Activated gamma-delta T cell (primary cell): ENCODE results near the gene OLFM3.

Experiments used
- DNase-seq: peaks from one replicate; lab custom pipeline; 2025; lab: John Stamatoyannopoulos, UW
- total RNA-seq, 2 donors: gene quantifications; one replicate each; lab custom pipeline; 2026; lab: John Stamatoyannopoulos, UW

OLFM3 gene
- 0.05 to 0.31 reads per million in 2 donors for total RNA-seq

GRCh38 chr1:101996825-101997465 is at the start of gene OLFM3:
TSS of gene OLFM3 (minus strand) at chr1:101996926.
- DNase-seq = no peak

GRCh38 chr1:102045752-102046151 is 49.0 kb upstream of the OLFM3 start:
- DNase-seq = no peak

- DNase-seq = no peak
Observed at GRCh38 chr1:102032534-102032933, 35.8 kb upstream of the OLFM3 start.

- DNase-seq = no peak
Observed at GRCh38 chr1:102019530-102019929, 22.8 kb upstream of the OLFM3 start.

- no peak for DNase-seq
Observed at GRCh38 chr1:102015728-102016127, 19.0 kb upstream of the OLFM3 start.

GRCh38 chr1:102002057-102002456 is 5.3 kb upstream of the OLFM3 start:
- no peak for DNase-seq

- DNase-seq = no peak
Observed at GRCh38 chr1:101995984-101996745, 561 bp downstream of the OLFM3 start.

- DNase-seq = no peak
Observed at GRCh38 chr1:101993710-101994109, 3.0 kb downstream of the OLFM3 start.

- DNase-seq = no peak
Observed at GRCh38 chr1:101992821-101993575, 3.7 kb downstream of the OLFM3 start.

- no peak for DNase-seq
Observed at GRCh38 chr1:101980974-101981373, 15.8 kb downstream of the OLFM3 start.

GRCh38 chr1:101977266-101977665 is 19.5 kb downstream of the OLFM3 start:
- no peak for DNase-seq

GRCh38 chr1:101976161-101976560 is 20.6 kb downstream of the OLFM3 start:
- no peak for DNase-seq

- DNase-seq = no peak
Observed at GRCh38 chr1:101975371-101975770, 21.4 kb downstream of the OLFM3 start.

GRCh38 chr1:101974599-101975274 is 22.0 kb downstream of the OLFM3 start:
- DNase-seq = no peak

- DNase-seq = no peak
Observed at GRCh38 chr1:101971304-101971703, 25.4 kb downstream of the OLFM3 start.

GRCh38 chr1:101967871-101968270 is 28.9 kb downstream of the OLFM3 start:
- DNase-seq = no peak

- DNase-seq = no peak
Observed at GRCh38 chr1:101965341-101965740, 31.4 kb downstream of the OLFM3 start.

GRCh38 chr1:101964708-101965107 is 32.0 kb downstream of the OLFM3 start:
- DNase-seq = no peak

- no peak for DNase-seq
Observed at GRCh38 chr1:101960142-101960541, 36.6 kb downstream of the OLFM3 start.

- no peak for DNase-seq
Observed at GRCh38 chr1:101959456-101959855, 37.3 kb downstream of the OLFM3 start.

- no peak for DNase-seq
Observed at GRCh38 chr1:101957771-101958170, 39.0 kb downstream of the OLFM3 start.

- no peak for DNase-seq
Observed at GRCh38 chr1:101953623-101954022, 43.1 kb downstream of the OLFM3 start.
